Measurements from ENCODE around the gene CLMN. TPM values are rescaled to one million over a fixed set of nuclear protein-coding genes. Genes with fewer than 3 reads are reported as not detected.

CLMN gene
- total and polyA plus RNA-seq, 9 of the 15 experiments (the other 6 are each of a cell fraction or from before 2014, with no cell fraction given), result 0.01 to 0.18 (median 0.07) TPM; not detected in 4

DNA sequence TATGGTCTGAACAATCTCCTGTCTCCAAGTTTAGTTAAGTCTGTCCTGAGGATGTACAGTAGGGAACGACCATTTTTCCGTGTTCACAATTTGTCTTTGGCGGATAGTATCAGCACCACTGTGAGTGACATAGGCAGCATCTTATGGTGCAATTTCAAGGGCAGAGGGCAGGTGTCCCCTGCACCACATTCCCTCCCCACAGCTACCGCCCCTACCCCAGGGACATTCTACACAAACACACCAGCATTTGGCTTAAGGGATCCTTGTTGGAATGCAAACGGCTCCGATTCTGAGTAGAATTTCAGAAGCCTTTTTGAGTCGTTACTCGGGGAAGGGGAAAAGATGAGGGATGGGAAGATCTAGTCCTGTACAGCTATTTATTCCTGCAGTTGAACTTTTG is 137.3 kb downstream of the CLMN start (continued):
- TF ChIP-seq, protein P1, sequence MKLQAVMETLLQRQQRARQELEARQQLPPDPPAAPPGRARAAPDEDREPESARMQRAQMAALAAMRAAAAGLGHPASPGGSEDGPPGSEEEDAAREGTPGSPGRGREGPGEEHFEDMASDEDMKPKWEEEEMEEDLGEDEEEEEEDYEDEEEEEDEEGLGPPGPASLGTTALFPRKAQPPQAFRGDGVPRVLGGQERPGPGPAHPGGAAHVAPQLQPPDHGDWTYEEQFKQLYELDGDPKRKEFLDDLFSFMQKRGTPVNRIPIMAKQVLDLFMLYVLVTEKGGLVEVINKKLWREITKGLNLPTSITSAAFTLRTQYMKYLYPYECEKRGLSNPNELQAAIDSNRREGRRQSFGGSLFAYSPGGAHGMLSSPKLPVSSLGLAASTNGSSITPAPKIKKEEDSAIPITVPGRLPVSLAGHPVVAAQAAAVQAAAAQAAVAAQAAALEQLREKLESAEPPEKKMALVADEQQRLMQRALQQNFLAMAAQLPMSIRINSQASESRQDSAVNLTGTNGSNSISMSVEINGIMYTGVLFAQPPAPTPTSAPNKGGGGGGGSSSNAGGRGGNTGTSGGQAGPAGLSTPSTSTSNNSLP (IDR thresholded peaks at IDR 0.05; ENCODE audit: borderline replicate concordance, low read depth, low read length), result no peak

DNA sequence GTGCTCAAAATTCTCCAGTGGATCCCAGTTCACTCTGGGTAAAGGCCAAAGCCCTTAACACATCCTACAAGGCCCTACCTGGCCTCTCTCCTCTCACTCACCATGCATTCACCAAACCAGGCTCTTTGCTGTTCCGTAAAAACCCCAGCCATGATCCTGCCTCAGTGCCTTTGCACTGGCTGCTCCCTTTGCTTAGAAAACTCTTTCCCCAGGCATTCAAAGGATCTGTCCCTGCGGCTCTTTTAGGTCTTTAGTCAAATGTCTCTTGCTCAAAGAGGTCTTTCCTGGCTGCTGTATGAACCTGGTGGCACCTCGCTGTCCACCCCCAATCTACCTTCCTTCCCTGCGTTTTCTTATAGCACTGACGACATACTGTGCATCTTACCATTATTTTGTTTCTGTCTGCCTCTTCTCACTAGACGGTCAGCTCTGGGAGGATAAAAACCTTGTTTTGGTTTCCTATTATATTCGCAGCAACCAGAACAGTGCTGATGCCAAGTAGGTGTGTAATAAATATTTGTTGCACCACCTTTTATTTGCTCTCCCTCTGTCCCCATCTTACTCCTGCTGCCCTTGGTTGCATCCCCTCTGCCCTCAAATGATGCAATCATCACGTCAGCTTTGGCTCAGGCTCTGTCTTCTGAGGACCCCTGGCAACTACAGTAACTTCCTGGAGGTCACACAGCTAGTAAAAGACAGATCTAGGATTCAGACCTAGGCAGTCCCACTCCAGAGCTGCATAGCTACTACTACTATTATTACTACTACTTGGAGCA is 138.6 kb downstream of the CLMN start:
- H3K9ac ChIP-seq (ENCODE audit: insufficient read depth in 1 of 2, low read depth in 2 of 2, low read length in 2 of 2), result no peak overlapping the region
- 4% methylated on average over 8 of the region's 8 CpGs for WGBS (ENCODE audit: insufficient coverage, low coverage, missing lambda C conversion rate)
- CTCF ChIA-PET (ENCODE audit: low intra/inter-chr PET ratio), result no interaction called here
- TF ChIP-seq CSDE1 (IDR thresholded peaks at IDR 0.05) (no peak), FOXA1 (IDR thresholded peaks at IDR 0.05; ENCODE audit: borderline replicate concordance) (no peak), POLR2AphosphoS2 (IDR thresholded peaks at IDR 0.05; ENCODE audit: low read length) (no peak), SAP30 (IDR thresholded peaks at IDR 0.05; ENCODE audit: borderline replicate concordance, insufficient read depth, low read depth, low read length, poor library complexity, severe bottlenecking) (no peak), HDAC3 (IDR thresholded peaks at IDR 0.05; ENCODE audit: borderline replicate concordance, partially characterized antibody) (no peak), ZC3H4 (CRISPR knock-in tag; IDR thresholded peaks at IDR 0.05; ENCODE audit: borderline replicate concordance) (no peak), SRSF1 (IDR thresholded peaks at IDR 0.05; ENCODE audit: low read depth, low read length) (no peak), HEY1 (CRISPR knock-in tag; IDR thresholded peaks at IDR 0.05; ENCODE audit: borderline replicate concordance) (no peak), U2AF1 (optimal IDR thresholded peaks at IDR 0.05; ENCODE audit: low read depth, low read length) (no peak), MAZ (CRISPR knock-in tag; conservative IDR thresholded peaks at IDR 0.05 in 1 of 2, IDR thresholded peaks at IDR 0.05 in 1 of 2) (no peak), POLR2AphosphoS5 (IDR thresholded peaks at IDR 0.05; ENCODE audit: control insufficient read depth, insufficient read depth, low read depth, low read length) (no peak), TBP (optimal IDR thresholded peaks at IDR 0.05; ENCODE audit: low read depth, low read length) (no peak)
- TF ChIP-seq, protein P2, sequence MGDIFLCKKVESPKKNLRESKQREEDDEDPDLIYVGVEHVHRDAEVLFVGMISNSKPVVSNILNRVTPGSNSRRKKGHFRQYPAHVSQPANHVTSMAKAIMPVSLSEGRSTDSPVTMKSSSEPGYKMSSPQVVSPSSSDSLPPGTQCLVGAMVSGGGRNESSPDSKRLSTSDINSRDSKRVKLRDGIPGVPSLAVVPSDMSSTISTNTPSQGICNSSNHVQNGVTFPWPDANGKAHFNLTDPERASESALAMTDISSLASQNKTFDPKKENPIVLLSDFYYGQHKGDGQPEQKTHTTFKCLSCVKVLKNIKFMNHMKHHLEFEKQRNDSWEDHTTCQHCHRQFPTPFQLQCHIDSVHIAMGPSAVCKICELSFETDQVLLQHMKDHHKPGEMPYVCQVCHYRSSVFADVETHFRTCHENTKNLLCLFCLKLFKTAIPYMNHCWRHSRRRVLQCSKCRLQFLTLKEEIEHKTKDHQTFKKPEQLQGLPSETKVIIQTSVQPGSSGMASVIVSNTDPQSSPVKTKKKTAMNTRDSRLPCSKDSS (IDR thresholded peaks at IDR 0.05; ENCODE audit: low read depth, partially characterized antibody), result no peak

More for the DNA sequence above, 138.6 kb downstream of the CLMN start:
- H3K27me3 ChIP-seq (ENCODE audit: control insufficient read depth in 2 of 2, insufficient read depth in 2 of 2, low read length in 2 of 2), result peaks cover 4 to 15% of the 10 kb centered on the region in 2 experiments; a peak in 3 of 5 replicates
- no peak overlapping the region for H3K4me3 ChIP-seq
- no peak overlapping the region for H3K4me2 ChIP-seq (ENCODE audit: insufficient read depth, low read length)
- no TSS peak for BruUV-seq (replicated peaks)
- peaks cover 0 to 12% of the 10 kb centered on the region in 2 experiments; a peak in 3 of 5 replicates for H3K4me1 ChIP-seq (replicated peaks in 1 of 2; ENCODE audit: control insufficient read depth in 2 of 2, insufficient read depth in 2 of 2, low read length in 2 of 2)
- ATAC-seq, result no peak
- no peaks in the 10 kb centered on the region for H3K36me3 ChIP-seq (ENCODE audit: control insufficient read depth, insufficient read depth, low read length)
- no peaks in the 10 kb centered on the region for H3K9me3 ChIP-seq (replicated peaks; ENCODE audit: control insufficient read depth, insufficient read depth, low read depth, low read length)
- POLR2A ChIA-PET, result no interaction called here
- no peaks in the 10 kb centered on the region for H3K79me2 ChIP-seq (ENCODE audit: control insufficient read depth, insufficient read depth, low read length)
- intact Hi-C loops (cut with micrococcal nuclease) (no loop called here), in situ Hi-C loops (cut with MboI) (no loop called here)
- FAIRE-seq, result no peak
- H3K9me1 ChIP-seq (ENCODE audit: control insufficient read depth, insufficient read depth, low read length), result no peaks in the 10 kb centered on the region
- no peak for DNase-seq (ENCODE audit: extremely low read depth in 1 of 4, low spot score in 3 of 4)
- H3K27ac ChIP-seq (ENCODE audit: extremely low read depth, low read depth, low read length), result no peak overlapping the region
- H2AFZ ChIP-seq (ENCODE audit: low read depth, low read length), result no peak overlapping the region
- H4K20me1 ChIP-seq (replicated peaks; ENCODE audit: control insufficient read depth, insufficient read depth, low read length), result no peaks in the 10 kb centered on the region; the same call in 1 of the 2 replicates

Measured in K562 (cell line).